HG02840 (cell line): ENCODE data around the gene PMM2.
A peak's percentile ranks its signal among the peaks of the same experiment; 100 is the strongest.
"Not testable (repeated sequence)": the region's sequence is repeated elsewhere in the genome, so short reads cannot be mapped to it uniquely, and the experiment has no call there.

Experiments used
- ATAC-seq: cut with Tn5 transposase; IDR thresholded peaks from one replicate; pipeline ENCODE4 v1.9.1; 2021; ENCODE audit warnings: mild to moderate bottlenecking, moderate library complexity, moderate number of reproducible peaks; ENCODE audit not compliant: unreplicated experiment, low FRiP score

PMM2 gene

DNA sequence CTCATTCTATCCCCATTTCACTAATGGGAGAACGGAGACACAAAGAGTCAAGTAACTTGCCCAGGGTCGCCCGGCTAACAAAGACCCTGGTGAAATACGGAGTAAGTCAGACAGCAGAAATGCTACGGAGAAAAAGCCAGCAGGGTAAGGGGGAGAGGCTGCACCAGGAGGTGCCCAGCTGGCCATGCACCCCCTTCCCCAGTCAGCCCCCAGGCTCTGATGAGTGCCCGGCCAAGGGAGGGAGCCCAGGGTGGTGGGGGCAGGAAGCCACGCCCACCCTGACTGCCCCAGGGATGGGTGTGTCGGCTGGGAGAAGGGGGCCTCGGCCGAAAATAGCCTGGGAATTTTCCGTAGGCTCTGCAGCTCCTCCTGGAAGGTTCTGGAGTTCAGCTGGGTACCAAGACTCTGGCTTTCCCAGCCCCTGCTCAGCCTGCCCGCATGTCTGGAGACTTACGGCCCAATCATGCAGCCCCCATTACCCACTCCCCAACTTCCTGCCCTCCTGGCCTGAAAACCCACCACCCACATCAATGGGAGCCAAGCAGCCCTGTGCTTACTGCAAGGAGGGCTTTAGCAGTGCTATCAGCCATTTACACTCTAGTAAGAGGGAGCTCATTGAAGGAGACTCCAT, 67.0 kb downstream of the PMM2 start:
- ATAC-seq, result no peak

DNA sequence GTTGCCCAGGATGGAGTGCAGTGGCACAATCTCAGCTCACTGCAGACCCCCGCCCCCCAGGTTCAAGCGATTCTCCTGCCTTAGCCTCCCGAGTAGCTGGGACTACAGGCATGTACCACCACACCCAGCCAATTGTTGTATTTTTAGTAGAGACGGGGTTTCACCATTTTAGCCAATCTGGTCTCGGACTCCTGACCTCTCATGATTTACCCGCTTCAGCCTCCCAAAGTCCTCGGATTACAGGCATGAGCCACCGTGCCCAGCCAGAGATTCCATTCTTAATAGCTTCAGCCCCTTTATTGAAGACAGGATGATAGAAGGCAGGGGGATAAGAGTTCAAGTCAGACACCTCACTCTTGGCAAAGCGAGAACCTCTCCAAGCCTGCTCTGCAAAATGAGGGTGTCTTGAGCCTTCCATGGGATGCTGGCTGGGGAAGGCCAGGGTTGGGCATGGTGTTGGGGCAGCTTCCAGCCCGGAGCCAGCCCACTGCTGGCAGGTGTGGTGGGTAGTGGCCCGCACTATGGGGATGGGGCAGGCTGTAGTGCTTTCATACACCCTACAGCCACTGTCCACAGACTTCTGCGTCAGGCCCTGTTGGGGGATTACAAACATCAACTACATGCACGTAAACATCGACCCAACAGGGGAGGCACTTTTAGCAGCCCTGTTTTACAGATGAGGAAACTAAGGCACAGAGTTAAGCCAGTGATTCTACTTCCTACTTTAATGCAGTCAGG, 67.7 kb downstream of the PMM2 start:
- ATAC-seq, result no peak

DNA sequence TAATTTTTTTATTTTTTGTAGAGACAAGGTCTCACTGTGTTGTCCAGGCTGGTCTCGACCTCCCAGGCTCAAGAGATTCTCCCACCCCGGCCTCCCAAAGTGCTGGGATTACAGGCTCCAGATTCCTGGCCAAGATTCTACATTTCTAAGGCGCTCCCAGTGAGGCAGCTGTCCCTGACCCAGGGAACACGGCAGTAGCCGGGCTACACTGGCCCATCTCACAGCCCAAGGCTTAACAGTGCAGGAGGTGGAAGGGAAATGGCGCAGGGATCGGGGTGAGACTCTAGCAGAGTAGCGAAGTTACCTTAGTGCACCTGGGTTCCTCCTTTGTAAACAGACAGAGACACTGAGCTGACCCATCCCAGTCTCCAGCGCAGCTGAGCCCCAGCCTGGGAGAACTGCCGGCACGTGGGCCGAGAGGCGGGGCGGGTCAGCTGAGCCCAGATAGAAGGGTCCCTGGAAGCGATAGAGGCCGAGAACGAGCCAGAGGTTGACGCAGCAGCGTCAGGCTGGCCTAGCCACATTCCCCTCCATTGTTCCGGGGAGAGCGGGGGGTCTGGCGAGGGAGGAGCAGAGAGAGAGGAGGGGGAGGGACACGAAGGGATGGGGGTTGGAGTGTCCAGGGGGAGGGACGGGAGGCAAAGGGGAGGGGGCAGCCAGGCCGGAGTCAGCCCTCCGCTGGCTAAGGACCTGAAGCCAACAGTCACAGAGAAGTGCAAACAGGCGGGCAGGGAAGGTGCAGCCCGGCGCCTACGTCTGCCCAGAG, 68.7 kb downstream of the PMM2 start:
- no peak for ATAC-seq

- ATAC-seq, result no peak
Measured at GRCh38 chr16:8866884-8867215, 69.2 kb downstream of the PMM2 start.

GRCh38 chr16:8867216-8867931, 69.7 kb downstream of the PMM2 start:
- no peak for ATAC-seq

- ATAC-seq, result no peak
Measured at GRCh38 chr16:8867932-8868415, 70.3 kb downstream of the PMM2 start.

GRCh38 chr16:8868416-8869211, 71.0 kb downstream of the PMM2 start, which contains the start of gene CARHSP1:
Gene CARHSP1, minus strand, starts transcription at chr16:8869006. Its CDS starts 9,678 bp downstream, at chr16:8859328.
- ATAC-seq, result peak; percentile 69

- no peak for ATAC-seq
Measured at GRCh38 chr16:8869212-8869987, 71.8 kb downstream of the PMM2 start.

DNA sequence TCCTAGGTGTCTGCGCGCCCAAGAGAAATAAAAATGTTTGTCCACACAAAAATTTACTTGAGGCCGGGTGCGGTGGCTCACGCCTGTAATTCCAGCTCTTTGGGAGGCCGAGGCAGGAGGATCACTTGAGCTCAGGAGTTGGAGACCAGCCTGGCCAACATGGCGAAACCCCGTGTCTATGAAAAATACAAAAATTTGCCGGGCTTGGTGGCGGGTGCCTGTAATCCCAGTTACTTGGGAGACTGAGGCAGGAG, 72.3 kb downstream of the PMM2 start:
- ATAC-seq, result not testable (repeated sequence)

DNA sequence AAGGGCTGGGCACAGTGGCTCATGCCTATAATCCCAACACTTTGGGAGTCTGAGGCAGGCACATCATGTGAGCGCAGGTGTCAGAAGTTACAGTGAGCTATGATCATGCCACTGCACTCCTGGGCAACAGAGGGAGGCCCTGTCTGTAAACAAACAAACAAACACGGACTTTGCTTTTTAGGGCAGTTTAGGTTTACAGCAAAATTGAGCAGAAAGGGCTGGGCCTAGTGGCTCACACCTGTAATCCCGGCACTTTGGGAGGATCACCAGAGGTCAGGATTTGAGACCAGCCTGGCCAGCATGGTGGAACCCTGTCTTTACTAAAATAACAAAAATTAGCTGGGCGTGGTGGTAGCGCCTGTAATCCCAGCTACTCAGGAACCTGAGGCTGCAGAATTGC, 74.4 kb downstream of the PMM2 start:
- ATAC-seq, result no peak

DNA sequence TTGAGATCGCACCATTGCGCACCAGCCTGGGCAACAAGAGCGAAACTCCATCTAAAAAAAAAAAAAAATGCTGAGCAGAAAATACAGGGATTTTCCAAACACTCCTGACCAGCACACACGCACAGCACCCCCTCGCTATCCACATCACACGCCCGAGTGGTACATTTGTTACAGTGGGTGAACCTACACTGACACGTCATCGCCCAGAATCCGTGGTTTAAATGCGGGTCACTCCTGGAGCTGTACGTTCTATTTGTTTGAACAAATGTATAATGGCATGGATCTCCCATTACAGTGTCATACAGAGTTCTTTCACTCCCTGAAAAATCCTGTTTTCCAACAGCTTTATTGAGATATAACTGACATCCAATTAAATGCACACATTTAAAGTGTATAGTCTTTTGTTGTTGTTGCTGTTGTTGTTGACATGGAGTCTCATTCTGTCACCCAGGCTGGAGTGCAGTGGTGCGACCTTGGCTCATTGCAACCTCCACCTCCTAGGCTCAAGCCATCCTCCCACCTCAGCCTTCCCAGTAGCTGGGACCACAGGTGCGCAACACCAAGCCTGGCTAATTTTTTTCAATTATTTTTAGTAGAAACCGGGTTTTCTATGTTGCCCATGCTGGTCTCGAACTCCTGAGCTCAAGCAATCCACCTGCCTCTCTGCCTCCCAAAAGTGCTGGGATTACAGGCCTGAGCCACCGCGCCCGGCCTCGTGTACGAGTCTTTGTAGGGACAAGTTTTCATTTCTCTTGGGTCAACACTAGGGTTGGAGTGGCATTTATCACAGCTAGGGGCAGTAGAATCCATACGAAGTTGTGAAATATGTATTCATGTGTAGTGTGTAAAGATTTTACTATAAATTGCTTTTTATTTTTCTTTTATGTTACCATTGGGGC, 75.6 kb downstream of the PMM2 start:
- ATAC-seq, result no peak

DNA sequence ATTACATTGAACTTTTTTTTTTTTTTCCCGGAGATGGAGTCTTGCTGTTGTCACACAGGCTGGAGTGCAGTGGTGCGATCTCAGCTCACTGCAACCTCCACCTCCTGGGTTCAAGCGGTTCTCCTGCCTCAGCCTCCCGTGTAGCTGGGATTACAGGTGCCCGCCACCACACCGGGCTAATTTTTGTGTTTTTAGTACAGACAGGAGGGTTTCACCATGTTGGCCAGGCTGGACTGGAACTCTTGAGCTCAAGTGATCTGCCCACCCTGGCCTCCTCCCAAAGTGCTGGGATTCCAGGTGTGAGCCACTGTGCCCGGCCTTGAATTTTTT, 76.2 kb downstream of the PMM2 start:
- not testable (repeated sequence) for ATAC-seq

DNA sequence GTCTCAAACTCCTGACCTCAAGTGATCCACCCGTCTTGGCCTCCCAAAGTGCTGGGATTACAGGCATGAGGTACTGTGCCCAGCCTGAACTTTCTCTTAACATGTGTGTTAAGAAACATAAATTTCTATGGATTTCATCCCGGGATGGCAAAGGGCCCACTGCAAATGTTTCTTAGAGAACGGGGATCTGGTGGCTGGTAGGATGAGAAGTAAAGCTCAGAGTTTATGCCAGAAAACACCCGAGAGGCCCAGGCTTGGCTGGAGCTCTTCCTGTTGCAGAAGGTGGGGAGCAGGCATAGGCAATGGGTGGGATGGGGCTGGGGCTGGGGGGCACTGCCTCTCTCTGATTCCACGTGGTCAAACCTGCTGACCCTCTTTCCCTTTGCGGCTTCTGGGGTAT, 76.7 kb downstream of the PMM2 start:
- no peak for ATAC-seq

DNA sequence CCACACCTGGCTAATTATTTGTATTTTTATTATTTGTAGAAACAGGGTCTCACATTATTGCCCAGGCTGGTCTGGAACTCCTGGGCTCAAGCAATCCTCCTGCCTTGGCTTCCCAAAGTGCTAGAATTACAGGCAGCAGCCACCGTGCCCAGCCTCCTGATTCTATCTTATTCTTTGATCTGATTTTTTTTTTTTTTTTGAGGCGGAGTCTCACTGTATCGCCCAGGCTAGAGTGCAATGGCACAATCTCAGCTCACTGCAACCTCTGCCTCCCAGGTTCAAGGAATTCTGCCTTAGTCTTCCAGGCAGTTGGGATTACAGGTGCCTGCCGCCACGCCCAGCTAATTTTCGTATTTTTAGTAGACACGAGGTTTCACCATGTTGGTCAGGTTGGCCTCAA, 77.7 kb downstream of the PMM2 start:
- ATAC-seq, result not testable (repeated sequence)

DNA sequence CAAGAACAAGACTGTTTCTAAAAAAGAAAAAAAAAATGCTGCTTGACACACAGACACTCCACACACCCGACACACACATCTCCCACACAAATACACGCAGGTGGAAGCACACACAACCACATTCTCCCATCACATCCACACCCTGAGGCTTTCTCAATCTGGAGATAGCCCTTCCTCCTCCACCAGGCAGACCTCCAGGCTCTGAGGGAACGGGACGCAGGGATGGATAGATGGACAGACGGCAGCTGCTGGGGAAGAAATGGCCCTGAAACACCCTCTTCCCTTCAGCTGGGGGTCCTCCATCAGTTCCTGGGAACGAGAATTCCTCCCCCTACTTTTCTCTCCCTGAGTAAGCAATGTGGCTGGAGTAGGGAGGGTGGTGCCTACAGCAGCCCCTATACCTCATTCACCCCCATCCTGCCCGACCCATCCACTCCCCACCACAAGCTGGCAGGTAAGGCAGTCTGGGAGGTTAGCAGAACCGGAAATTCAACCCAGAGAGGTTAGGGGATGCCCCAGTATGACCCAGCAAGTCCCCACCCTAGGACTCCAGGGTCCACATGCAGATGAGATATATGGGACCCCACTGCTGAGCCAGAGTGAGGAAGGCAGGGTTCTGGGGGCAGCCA, 80.4 kb downstream of the PMM2 start:
- ATAC-seq, result no peak

DNA sequence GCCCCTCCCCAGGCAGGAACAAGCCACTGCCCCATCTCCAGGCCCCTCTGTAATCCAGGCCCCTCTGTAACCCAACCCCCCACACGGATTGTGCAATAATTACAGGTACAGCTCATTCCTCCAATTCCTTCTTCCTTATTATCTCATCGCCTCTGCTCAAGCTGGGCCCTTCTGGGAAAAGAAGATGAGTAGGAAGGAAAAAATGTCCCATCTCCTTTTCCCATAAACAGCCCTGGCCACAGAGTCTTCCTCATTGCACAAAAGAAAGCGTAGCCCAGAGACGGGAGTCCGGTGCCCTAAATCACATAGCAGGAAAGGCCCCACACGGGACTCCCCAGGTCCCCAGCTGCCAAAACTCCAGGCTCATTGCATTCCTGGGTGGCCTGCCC, 80.9 kb downstream of the PMM2 start:
- no peak for ATAC-seq

- no peak for ATAC-seq
Measured at GRCh38 chr16:8880839-8881510, 83.3 kb downstream of the PMM2 start.
